Psoas muscle (tissue), 8 donors: ENCODE measurements around the gene HEXIM2. TPM values are rescaled to one million over a fixed set of nuclear protein-coding genes. Genes with fewer than 3 reads are reported as not detected.

ENCODE experiments used
- ATAC-seq, 4 donors: fragments of 200-7000 bp; cut with Tn5 transposase; one replicate each; pipeline ENCODE4 v1.9.1; 2020; ENCODE audit warnings: moderate library complexity in 3 of 4, mild to moderate bottlenecking in 2 of 4
- DNase-seq, 2 donors: peaks; one replicate each; pipeline ENCODE4 v3.0.0-alpha.2; 2020
- H3K27ac ChIP-seq: fragments of 200-600 bp; one replicate; pipeline ENCODE4 v1.8.0; 2022
- H3K27me3 ChIP-seq, 3 donors: fragments of 200-600 bp in 1 of 3; one replicate each; pipeline versions ENCODE4 v1.6.1 to v1.8.0; 2013 to 2022; ENCODE audit warnings: low read length in 2 of 3, mild to moderate bottlenecking in 2 of 3, moderate library complexity in 1 of 3; ENCODE audit not compliant: insufficient read depth in 3 of 3
- H3K36me3 ChIP-seq, 2 donors: fragments of 200-600 bp in 1 of 2; one replicate each; pipeline versions ENCODE4 v1.6.1 to v1.8.0; 2013 to 2022; ENCODE audit warnings: low read depth in 1 of 2, mild to moderate bottlenecking in 1 of 2, moderate library complexity in 1 of 2; ENCODE audit not compliant: insufficient read depth in 1 of 2
- H3K4me1 ChIP-seq: fragments of 200-600 bp; one replicate; pipeline ENCODE4 v1.8.0; 2022
- H3K4me3 ChIP-seq: fragments of 200-600 bp; one replicate; pipeline ENCODE4 v1.8.0; 2022; ENCODE audit warnings: mild to moderate bottlenecking
- H3K9me3 ChIP-seq: fragments of 200-600 bp; one replicate; pipeline ENCODE4 v1.8.0; 2022
- CTCF ChIP-seq: fragments of 200-600 bp; IDR thresholded peaks from one replicate; pipeline ENCODE4 v1.8.0; 2022; ENCODE audit warnings: antibody characterized with exemption
- WGBS, 3 donors: extraction: QIAGEN DNeasy Blood & Tissue Kit; methylation state at CpG; one replicate each; pipeline versions ENCODE4 v1.1.6 to v1.1.7; 2013; 5-methylcytosine and 5-hydroxymethylcytosine counted together
- intact Hi-C, 2 donors: fragments of 100-400 bp; cut with DNase I; formaldehyde crosslinking; loops; one replicate each; pipeline versions ENCODE4 v1.11.0 to v1.14.2; 2022
- polyA plus RNA-seq, 3 donors: library from polyadenylated mRNA; stranded (reverse); fragments of 200-250 nt; gene quantifications; one replicate each; pipeline ENCODE4 v1.2.3, GENCODE V29; 2013
- total RNA-seq, 4 donors: library from RNA; stranded (reverse); fragmentation: NEBNext Ultra II Directional in 2 of 4; extraction: Animal tissue kit (Norgen Biotek cat#: 25700) in 2 of 4; gene quantifications; one replicate each; pipeline versions ENCODE4 v1.2.1 to v1.2.4, GENCODE V29; 2021 to 2023
- donor health status: healthy with polysubstance abuse.
- donor health status: DM: no; HTN: no; CAD: no; lungs with moderate emphysema.
- donor health status: Bipolar disorder and iron deficiency.
- donor health status: healthy.
- donor health status: DM: yes; HTN: yes; CAD: no.
- donor health status: DM: no; HTN: no; CAD: no.
- donor health status: DM: no; HTN: no; CAD: no.
- donor health status: DM: yes; HTN: yes; CAD: no.

HEXIM2 gene
- total and polyA plus RNA-seq, 7 donors, result 8.2 to 69.5 (median 45.7) TPM

DNA sequence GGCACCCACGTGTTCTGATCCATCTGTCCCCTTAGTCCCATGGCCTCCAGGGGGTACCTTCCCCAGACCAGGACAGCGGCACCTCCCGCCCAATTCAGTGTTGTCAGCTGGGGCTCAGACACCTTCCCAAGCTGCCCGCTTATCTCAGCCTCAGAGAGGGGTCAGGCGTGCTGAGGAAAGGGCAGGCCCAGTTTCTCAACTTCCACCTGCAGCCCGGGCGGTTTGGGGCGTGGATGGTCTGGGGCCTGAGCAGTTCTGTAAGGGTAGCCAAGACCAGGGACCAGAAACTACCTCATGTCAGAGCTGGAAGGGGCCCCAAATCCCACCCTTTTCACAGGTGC lies 34.5 kb upstream of the HEXIM2 start:
- Histone ChIP-seq H3K36me3 (no peaks in the 10 kb centered on the region), H3K27me3 (no peaks in the 10 kb centered on the region), H3K4me3 (no peak overlapping the region), H3K9me3 (no peaks in the 10 kb centered on the region), H3K27ac (peak overlapping the region; percentile 91), H3K4me1 (peaks cover 72% of the 10 kb centered on the region)
- WGBS, 3 donors, result 70 to 85% (median 83%) methylated on average over 8 of the region's 8 CpGs
- ATAC-seq (no peak), DNase-seq (no peak)
- TF ChIP-seq CTCF, result no peak
- intact Hi-C loops, result no loop called here

DNA sequence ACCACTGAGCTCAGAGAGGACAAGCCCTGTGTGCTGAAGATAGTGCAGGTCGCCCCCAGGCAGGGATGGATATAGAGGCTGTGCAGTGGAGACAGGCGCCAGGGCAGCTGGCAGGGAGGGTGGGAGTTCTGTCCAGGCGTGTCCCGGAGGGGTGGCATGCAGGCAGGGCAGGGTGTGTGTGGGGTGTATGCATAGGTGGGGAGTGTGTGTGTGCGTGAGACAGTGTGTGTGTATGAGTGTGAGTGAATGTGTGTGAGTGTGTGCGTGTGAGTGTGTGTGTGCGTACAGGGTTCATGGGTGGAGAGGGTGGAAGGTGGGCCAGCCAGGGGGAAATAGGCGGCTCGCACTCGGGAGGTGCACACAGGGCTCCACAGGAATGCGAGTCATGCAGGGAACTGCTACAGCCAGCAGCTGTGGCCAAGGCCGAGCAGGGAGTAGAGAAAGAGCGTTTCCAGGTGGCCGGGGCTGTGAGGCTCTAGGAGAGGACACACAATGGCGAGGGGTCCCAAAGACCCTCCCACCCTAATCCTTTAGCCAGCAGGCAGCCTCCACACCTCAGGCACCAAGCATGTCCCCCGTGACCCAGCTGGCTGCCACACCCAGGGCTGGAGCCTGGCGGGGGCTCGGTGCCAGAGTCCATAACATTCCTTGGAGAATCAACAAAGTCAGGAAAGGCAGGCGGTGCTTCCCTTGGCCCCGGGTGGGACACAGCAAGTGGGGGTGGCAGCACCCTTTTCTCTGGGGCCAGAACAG lies 34.0 kb upstream of the HEXIM2 start:
- Histone ChIP-seq H3K27ac (peak overlapping the region; percentile 91), H3K4me1 (peaks cover 66% of the 10 kb centered on the region), H3K4me3 (peak overlapping the region; percentile 22), H3K27me3 (no peaks in the 10 kb centered on the region), H3K9me3 (no peaks in the 10 kb centered on the region), H3K36me3 (no peaks in the 10 kb centered on the region)
- WGBS, 3 donors, result 11 to 24% (median 17%) methylated on average over 18 to 20 of the region's 20 CpGs
- DNase-seq, result peak in 1 of 2 donors; percentile 66
- intact Hi-C loops, result no loop called here
- no peak for TF ChIP-seq CTCF
- peak in 1 of 4 donors; percentile 8 for ATAC-seq

GRCh38 chr17:45128331-45128730 lies 33.3 kb upstream of the HEXIM2 start:
- Histone ChIP-seq H3K9me3 (no peaks in the 10 kb centered on the region), H3K27ac (peak overlapping the region; percentile 91), H3K4me3 (peak overlapping the region; percentile 22), H3K36me3 (no peaks in the 10 kb centered on the region), H3K27me3 (no peaks in the 10 kb centered on the region), H3K4me1 (peaks cover 65% of the 10 kb centered on the region)
- ATAC-seq, result no peak
- WGBS, 3 donors, result 71 to 81% (median 76%) methylated on average over 5 of the region's 5 CpGs
- no peak for TF ChIP-seq CTCF
- intact Hi-C loops, result no loop called here
- peak in 1 of 2 donors; percentile 16 for DNase-seq

DNA sequence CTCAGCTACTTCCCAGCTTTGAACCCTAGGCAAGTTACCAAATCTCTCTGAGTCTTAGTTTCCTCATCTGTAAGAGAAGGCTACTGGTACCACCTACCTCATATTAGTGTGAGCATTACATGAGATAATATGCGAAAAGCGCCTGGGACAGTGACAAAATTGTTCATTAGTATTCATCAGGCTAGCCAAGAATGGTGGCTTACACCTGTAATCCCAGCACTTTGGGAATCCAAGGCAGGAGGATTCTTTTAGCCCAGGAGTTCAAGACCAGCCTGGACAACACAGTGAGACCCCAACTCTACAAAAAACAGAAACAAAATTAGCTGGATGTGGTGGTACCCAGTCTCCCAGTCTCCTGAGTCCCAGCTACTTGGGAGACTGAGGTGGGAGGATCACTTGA lies 32.7 kb upstream of the HEXIM2 start:
- H3K9me3 ChIP-seq, result no peaks in the 10 kb centered on the region
- intact Hi-C loops, result no loop called here
- H3K27me3 ChIP-seq, result no peaks in the 10 kb centered on the region
- no peaks in the 10 kb centered on the region for H3K36me3 ChIP-seq
- H3K27ac ChIP-seq, result peak overlapping the region; percentile 91
- no peak for ATAC-seq
- H3K4me3 ChIP-seq, result no peak overlapping the region
- no peak for TF ChIP-seq CTCF
- no peak for DNase-seq
- H3K4me1 ChIP-seq, result peaks cover 59% of the 10 kb centered on the region
- WGBS, 3 donors, result 74 to 89% (median 87%) methylated on average over 2 of the region's 2 CpGs
